ENCODE measurements around the gene AP2B1.

Gene AP2B1

GRCh38 chr17:35710950-35711349 lies 123.8 kb downstream of the AP2B1 start:
- DNase-seq (ENCODE audit: low read depth), result no peak
- H3K4me3 ChIP-seq (replicated peaks; ENCODE audit: low read depth, low read length), result no peak overlapping the region
- TF ChIP-seq, protein P1, sequence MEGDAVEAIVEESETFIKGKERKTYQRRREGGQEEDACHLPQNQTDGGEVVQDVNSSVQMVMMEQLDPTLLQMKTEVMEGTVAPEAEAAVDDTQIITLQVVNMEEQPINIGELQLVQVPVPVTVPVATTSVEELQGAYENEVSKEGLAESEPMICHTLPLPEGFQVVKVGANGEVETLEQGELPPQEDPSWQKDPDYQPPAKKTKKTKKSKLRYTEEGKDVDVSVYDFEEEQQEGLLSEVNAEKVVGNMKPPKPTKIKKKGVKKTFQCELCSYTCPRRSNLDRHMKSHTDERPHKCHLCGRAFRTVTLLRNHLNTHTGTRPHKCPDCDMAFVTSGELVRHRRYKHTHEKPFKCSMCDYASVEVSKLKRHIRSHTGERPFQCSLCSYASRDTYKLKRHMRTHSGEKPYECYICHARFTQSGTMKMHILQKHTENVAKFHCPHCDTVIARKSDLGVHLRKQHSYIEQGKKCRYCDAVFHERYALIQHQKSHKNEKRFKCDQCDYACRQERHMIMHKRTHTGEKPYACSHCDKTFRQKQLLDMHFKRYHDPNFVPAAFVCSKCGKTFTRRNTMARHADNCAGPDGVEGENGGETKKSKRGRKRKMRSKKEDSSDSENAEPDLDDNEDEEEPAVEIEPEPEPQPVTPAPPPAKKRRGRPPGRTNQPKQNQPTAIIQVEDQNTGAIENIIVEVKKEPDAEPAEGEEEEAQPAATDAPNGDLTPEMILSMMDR (IDR thresholded peaks at IDR 0.05; ENCODE audit: low read length, missing control alignments), result no peak

GRCh38 chr17:35713069-35713728 lies 126.1 kb downstream of the AP2B1 start:
- DNase-seq (ENCODE audit: low read depth), result peak; percentile 91
- H3K4me3 ChIP-seq (replicated peaks; ENCODE audit: low read depth, low read length), result no peak overlapping the region
- TF ChIP-seq, protein P1 (IDR thresholded peaks at IDR 0.05; ENCODE audit: low read length, missing control alignments), result no peak

GRCh38 chr17:35714988-35715387 lies 127.9 kb downstream of the AP2B1 start:
- no peak overlapping the region for H3K4me3 ChIP-seq (replicated peaks; ENCODE audit: low read depth, low read length)
- DNase-seq (ENCODE audit: low read depth), result no peak
- TF ChIP-seq, protein P1 (IDR thresholded peaks at IDR 0.05; ENCODE audit: low read length, missing control alignments), result no peak

DNA sequence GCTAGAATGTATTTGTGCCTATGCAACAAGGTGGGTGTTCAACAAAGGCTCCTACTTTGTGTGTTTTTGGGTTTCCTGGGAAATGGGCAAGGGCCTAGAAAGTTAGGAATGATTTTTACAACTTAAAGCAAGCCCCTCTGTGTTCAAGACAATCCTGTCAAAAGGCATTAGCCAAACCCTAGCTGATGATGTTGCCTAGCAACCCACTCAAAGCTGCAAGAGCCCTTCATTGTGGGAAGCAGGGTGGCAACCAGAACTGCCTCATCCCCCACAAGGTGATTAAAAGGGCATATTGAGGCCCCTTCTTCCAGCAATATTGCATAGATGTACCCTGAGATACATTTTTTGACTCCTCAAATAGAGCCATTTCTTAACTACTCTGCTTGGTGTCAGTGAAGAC lies 128.3 kb downstream of the AP2B1 start:
- no peak overlapping the region for H3K4me3 ChIP-seq (replicated peaks; ENCODE audit: low read depth, low read length)
- DNase-seq (ENCODE audit: low read depth), result no peak
- TF ChIP-seq, protein P1 (IDR thresholded peaks at IDR 0.05; ENCODE audit: low read length, missing control alignments), result no peak

- H3K4me3 ChIP-seq (replicated peaks; ENCODE audit: low read depth, low read length), result no peak overlapping the region
- no peak for DNase-seq (ENCODE audit: low read depth)
- TF ChIP-seq, protein P1 (IDR thresholded peaks at IDR 0.05; ENCODE audit: low read length, missing control alignments), result no peak
These were observed 129.1 kb downstream of the AP2B1 start for GRCh38 chr17:35716173-35716572.

- DNase-seq (ENCODE audit: low read depth), result peak; percentile 23
- no peak overlapping the region for H3K4me3 ChIP-seq (replicated peaks; ENCODE audit: low read depth, low read length)
- TF ChIP-seq, protein P1 (IDR thresholded peaks at IDR 0.05; ENCODE audit: low read length, missing control alignments), result no peak
These were observed 129.9 kb downstream of the AP2B1 start for GRCh38 chr17:35716897-35717465.

- no peak overlapping the region for H3K4me3 ChIP-seq (replicated peaks; ENCODE audit: low read depth, low read length)
- no peak for DNase-seq (ENCODE audit: low read depth)
- TF ChIP-seq, protein P1 (IDR thresholded peaks at IDR 0.05; ENCODE audit: low read length, missing control alignments), result no peak
These were observed 130.4 kb downstream of the AP2B1 start for GRCh38 chr17:35717475-35717874.
